Osteoblast (primary cell): ENCODE data around the gene PDIA2. TPM values are rescaled to one million over a fixed set of nuclear protein-coding genes. Genes with fewer than 3 reads are reported as not detected.

Experiments used
- DNase-seq: peaks from one replicate; pipeline ENCODE4 v3.0.0; 2011; ENCODE audit warnings: low spot score, mixed read lengths; ENCODE audit not compliant: insufficient read length; ENCODE audit errors: missing footprints
- H2AFZ ChIP-seq: 2 replicates; pipeline ENCODE4 v1.6.0; 2011; ENCODE audit warnings: mild to moderate bottlenecking, low read length
- H3K27ac ChIP-seq: 2 replicates; pipeline ENCODE4 v1.5.1; 2011; ENCODE audit warnings: mild to moderate bottlenecking, low read depth, low read length, moderate library complexity
- H3K27me3 ChIP-seq: 2 replicates; pipeline ENCODE4 v1.6.0; 2012; ENCODE audit warnings: mild to moderate bottlenecking, control low read depth, inconsistent platforms, low read length, moderate library complexity; ENCODE audit not compliant: insufficient read depth
- H3K36me3 ChIP-seq: 2 replicates; pipeline ENCODE4 v1.5.1; 2011; ENCODE audit warnings: mild to moderate bottlenecking, low read length, control low read depth, moderate library complexity; ENCODE audit not compliant: insufficient read depth
- H3K4me1 ChIP-seq: 2 replicates; pipeline ENCODE4 v1.5.1; 2011; ENCODE audit warnings: mild to moderate bottlenecking, low read length, control low read depth, moderate library complexity; ENCODE audit not compliant: insufficient read depth
- H3K4me2 ChIP-seq: 2 replicates; pipeline ENCODE4 v1.6.0; 2011; ENCODE audit warnings: mild to moderate bottlenecking, low read length; ENCODE audit not compliant: insufficient read depth
- H3K4me3 ChIP-seq: fragments of 200-600 bp; sonication (generic); 3 replicates; pipeline ENCODE4 v1.5.1; 2012; ENCODE audit warnings: mild to moderate bottlenecking, low read length, inconsistent platforms; ENCODE audit not compliant: insufficient read depth
- H3K79me2 ChIP-seq: 2 replicates; pipeline ENCODE4 v1.6.0; 2012; ENCODE audit warnings: mild to moderate bottlenecking, low read length, control low read depth, inconsistent platforms; ENCODE audit not compliant: insufficient read depth
- H3K9me3 ChIP-seq: 2 replicates; pipeline ENCODE4 v1.5.1; 2011; ENCODE audit warnings: low read depth, low read length, control low read depth
- H4K20me1 ChIP-seq: 2 replicates; pipeline ENCODE4 v1.6.0; 2012; ENCODE audit warnings: mild to moderate bottlenecking, low read length, control low read depth; ENCODE audit not compliant: insufficient read depth
- total RNA-seq: library from RNA; depleted of rRNA; stranded (reverse); fragments of >200 nt; gene quantifications from 2 replicates; pipeline ENCODE4 v1.2.3, GENCODE V29; 2012
- TF ChIP-seq, protein P1 (sequence below): IDR thresholded peaks from 2 replicates; pipeline ENCODE4 v1.5.1; 2011; ENCODE audit warnings: mild to moderate bottlenecking, low read depth, low read length, moderate library complexity; ENCODE audit errors: extremely low read depth

The PDIA2 gene
- total RNA-seq, 1 donor: not detected

DNA sequence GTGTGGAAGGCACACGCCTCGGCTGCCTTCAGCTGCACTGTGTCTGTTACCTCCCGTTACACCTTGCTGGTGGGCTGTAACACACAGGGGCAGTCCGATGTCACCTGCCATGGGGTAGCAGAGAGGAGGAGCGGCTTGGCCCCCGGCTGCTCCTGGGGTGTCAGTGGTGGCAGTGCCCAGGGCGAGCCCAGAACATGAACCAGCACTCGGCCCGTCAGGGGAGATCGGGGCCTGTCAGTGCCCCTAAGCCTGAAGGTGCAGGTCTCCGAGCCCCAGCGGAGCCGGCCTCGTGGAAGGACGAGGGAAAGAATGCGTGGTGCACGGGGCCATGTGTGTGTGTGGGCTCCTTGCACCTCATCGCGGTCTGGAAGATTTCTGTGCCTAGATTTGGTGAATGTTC is 22.6 kb upstream of the PDIA2 start:
- Histone ChIP-seq H3K27me3 (no peaks in the 10 kb centered on the region), H3K4me2 (no peak overlapping the region), H3K79me2 (no peaks in the 10 kb centered on the region), H3K36me3 (peaks cover 11% of the 10 kb centered on the region), H4K20me1 (no peaks in the 10 kb centered on the region), H3K4me1 (no peaks in the 10 kb centered on the region), H3K27ac (no peak overlapping the region), H2AFZ (no peak overlapping the region), H3K9me3 (no peaks in the 10 kb centered on the region), H3K4me3 (no peak overlapping the region)
- TF ChIP-seq, protein P1, sequence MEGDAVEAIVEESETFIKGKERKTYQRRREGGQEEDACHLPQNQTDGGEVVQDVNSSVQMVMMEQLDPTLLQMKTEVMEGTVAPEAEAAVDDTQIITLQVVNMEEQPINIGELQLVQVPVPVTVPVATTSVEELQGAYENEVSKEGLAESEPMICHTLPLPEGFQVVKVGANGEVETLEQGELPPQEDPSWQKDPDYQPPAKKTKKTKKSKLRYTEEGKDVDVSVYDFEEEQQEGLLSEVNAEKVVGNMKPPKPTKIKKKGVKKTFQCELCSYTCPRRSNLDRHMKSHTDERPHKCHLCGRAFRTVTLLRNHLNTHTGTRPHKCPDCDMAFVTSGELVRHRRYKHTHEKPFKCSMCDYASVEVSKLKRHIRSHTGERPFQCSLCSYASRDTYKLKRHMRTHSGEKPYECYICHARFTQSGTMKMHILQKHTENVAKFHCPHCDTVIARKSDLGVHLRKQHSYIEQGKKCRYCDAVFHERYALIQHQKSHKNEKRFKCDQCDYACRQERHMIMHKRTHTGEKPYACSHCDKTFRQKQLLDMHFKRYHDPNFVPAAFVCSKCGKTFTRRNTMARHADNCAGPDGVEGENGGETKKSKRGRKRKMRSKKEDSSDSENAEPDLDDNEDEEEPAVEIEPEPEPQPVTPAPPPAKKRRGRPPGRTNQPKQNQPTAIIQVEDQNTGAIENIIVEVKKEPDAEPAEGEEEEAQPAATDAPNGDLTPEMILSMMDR: no peak
- DNase-seq: peak; percentile 68

DNA sequence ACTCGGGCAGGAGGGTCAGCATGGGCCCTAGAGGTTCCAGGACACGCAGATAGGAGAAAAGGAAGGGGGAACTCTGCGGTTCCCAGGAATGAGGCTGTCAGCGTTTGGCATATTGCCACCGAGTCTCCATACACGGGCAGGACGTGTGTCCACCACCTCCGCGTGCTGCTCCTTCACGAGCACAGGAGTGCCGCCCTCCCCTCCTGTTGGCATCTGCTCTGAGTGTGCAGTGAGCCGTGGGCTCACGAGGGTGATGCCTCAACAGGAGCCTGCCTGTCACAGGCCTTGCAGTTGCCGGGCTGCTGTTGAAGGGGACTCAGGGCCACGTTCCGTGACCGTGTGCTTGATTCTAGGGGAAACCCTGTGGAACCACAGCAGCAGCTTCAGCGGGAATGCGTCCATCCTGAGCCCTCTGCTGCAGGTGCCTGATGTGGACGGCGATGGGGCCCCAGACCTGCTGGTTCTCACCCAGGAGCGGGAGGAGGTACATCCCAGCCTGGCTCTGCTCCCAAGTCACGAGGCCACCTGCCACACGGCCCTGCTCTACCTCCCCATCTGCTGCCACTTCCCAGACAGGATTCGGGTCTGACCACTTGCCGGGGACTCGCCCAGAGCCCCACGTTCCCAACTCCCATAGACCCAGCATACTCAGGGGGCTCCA is 21.8 kb upstream of the PDIA2 start:
- TF ChIP-seq, protein P1: no peak
- no peaks in the 10 kb centered on the region for H3K79me2 ChIP-seq
- H3K4me2 ChIP-seq: no peak overlapping the region

DNA sequence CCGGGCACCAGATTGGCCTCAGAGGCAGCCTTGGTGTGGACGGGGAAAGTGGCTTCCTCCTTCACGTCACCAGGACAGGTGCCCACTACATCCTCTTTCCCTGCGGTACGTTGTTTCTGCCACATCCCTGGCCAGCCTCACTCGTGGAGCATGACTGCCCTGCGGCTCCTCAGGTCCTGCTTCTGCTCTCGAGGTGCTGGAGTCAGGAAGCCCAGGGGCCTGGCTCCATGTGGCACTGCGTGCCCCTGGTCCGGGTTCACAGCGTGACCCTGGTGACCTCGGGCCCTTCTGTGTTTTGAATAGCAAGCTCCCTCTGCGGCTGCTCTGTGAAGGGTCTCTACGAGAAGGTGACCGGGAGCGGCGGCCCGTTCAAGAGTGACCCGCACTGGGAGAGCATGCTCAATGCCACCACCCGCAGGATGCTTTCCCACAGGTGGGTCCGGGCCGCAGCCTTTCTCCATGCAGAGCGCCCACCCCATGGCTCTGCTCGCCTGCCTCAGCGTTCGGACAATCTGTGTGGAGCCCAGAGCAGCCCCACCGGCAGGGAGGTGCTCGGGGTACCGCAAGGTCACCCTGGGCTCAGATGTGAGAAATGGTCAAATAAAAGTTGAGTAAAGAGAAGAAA is 20.7 kb upstream of the PDIA2 start:
- Histone ChIP-seq H3K9me3 (no peaks in the 10 kb centered on the region), H3K4me1 (no peaks in the 10 kb centered on the region), H3K27ac (no peak overlapping the region), H3K79me2 (no peaks in the 10 kb centered on the region), H3K4me3 (no peak overlapping the region), H3K4me2 (no peak overlapping the region), H3K27me3 (no peaks in the 10 kb centered on the region), H3K36me3 (peaks cover 8% of the 10 kb centered on the region), H2AFZ (no peak overlapping the region), H4K20me1 (peaks cover 4% of the 10 kb centered on the region)
- TF ChIP-seq, protein P1: no peak
- DNase-seq: peak; percentile 57

More for the DNA sequence above, 21.8 kb upstream of the PDIA2 start:
- no peaks in the 10 kb centered on the region for H4K20me1 ChIP-seq
- no peaks in the 10 kb centered on the region for H3K27me3 ChIP-seq
- DNase-seq: peak; percentile 65
- no peak overlapping the region for H3K27ac ChIP-seq
- peaks cover 8% of the 10 kb centered on the region for H3K36me3 ChIP-seq
- no peaks in the 10 kb centered on the region for H3K4me1 ChIP-seq
- no peak overlapping the region for H3K4me3 ChIP-seq
- H3K9me3 ChIP-seq: no peaks in the 10 kb centered on the region
- H2AFZ ChIP-seq: no peak overlapping the region

DNA sequence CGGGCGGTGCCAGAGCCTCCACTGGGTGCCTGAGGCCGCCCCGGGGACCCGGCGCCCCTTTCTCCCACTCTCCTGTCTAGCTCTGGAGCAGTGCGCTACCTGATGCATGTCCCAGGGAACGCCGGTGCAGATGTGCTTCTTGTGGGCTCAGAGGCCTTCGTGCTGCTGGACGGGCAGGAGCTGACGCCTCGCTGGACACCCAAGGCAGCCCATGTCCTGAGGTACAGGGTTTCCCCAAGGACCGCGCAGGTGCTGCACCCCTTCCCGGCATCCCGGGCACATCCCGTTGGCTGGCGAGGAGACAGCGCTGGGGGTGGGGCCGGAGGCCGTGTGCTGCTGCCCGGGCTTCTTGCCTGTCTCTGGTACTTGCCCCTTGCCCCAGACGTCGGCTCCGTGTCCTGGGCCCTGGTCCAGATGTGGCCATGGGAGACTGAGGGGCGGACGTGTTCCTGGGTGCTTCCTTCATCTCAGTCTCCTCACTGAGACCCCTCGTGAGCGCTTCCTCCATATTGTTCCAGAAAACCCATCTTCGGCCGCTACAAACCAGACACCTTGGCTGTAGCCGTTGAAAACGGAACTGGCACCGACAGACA is 19.7 kb upstream of the PDIA2 start:
- H3K27me3 ChIP-seq: no peaks in the 10 kb centered on the region
- H3K4me2 ChIP-seq: no peak overlapping the region
- no peaks in the 10 kb centered on the region for H3K79me2 ChIP-seq
- peaks cover 8% of the 10 kb centered on the region for H3K36me3 ChIP-seq
- peak; percentile 68 for DNase-seq
- H3K9me3 ChIP-seq: no peaks in the 10 kb centered on the region
- TF ChIP-seq, protein P1: no peak
- H3K27ac ChIP-seq: no peak overlapping the region
- H3K4me1 ChIP-seq: no peaks in the 10 kb centered on the region
- H4K20me1 ChIP-seq: peaks cover 4% of the 10 kb centered on the region
- H3K4me3 ChIP-seq: no peak overlapping the region
- H2AFZ ChIP-seq: no peak overlapping the region
